Left lobe of liver (tissue), 2 donors: ENCODE results near the gene GPN2. TPM values are rescaled to one million over a fixed set of nuclear protein-coding genes. Genes with fewer than 3 reads are reported as not detected.
"Not testable (repeated sequence)": the region's sequence is repeated elsewhere in the genome, so short reads cannot be mapped to it uniquely, and the experiment has no call there.

Experiments
- ATAC-seq: fragments of 200-7000 bp; cut with Tn5 transposase; one replicate; pipeline ENCODE4 v1.9.1; 2020; ENCODE audit warnings: mild to moderate bottlenecking, moderate library complexity
- DNase-seq: peaks from one replicate; pipeline ENCODE4 v3.0.0-alpha.2; 2020; ENCODE audit warnings: low spot score
- total RNA-seq: library from RNA; stranded (reverse); gene quantifications from one replicate; pipeline ENCODE4 v1.2.1, GENCODE V29; 2021
- donor health status: DM: no; HTN: no; CAD: no; lungs with moderate emphysema.
- donor health status: DM: no; HTN: yes; CAD: no.

Gene GPN2
- total RNA-seq, 1 donor from 2014 or later = 15.9 TPM

DNA sequence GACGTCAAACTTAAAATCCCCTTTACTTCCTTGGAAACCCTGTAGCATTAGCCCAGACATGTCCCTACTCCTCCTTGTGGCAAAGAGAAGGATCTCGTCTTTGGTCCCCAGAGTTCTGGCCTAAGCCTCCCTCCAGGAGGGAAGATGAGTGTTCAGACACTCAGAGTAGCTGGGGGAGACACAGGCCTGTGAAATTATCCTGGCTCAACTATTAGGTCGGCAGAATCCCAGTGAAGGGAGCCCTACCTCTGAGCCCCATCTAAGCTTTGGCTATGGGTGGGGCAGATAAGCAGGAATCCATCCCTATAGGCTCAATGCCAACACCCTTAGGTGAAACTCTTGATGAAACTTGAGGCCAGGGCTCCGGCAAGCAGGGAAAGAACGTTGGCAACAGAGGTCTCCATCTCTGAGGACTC lies 28.8 kb downstream of the GPN2 start:
- no peak for ATAC-seq
- no peak for DNase-seq

GRCh38 chr1:26858891-26859640 lies 31.0 kb downstream of the GPN2 start:
- DNase-seq (no peak), ATAC-seq (no peak)

DNA sequence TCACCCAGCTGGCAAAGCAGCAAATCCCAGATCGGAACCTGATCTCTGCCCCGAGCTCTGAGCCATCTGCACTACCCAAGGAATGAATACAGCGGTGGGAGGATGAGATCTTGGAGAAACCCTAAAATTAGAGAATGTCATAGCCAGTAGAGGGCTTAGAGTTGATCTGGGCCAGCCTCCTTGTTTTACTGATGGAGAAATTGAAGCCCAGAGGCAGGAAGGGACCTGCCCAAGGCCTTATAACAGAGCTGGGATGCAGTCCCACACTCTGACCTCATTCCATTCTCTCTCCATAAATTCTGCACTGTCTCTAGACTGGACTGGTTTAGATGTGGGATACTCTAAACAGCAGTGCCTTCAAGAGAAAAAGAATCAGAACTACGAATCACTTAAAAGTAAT lies 31.9 kb downstream of the GPN2 start:
- DNase-seq (no peak), ATAC-seq (no peak)

DNA sequence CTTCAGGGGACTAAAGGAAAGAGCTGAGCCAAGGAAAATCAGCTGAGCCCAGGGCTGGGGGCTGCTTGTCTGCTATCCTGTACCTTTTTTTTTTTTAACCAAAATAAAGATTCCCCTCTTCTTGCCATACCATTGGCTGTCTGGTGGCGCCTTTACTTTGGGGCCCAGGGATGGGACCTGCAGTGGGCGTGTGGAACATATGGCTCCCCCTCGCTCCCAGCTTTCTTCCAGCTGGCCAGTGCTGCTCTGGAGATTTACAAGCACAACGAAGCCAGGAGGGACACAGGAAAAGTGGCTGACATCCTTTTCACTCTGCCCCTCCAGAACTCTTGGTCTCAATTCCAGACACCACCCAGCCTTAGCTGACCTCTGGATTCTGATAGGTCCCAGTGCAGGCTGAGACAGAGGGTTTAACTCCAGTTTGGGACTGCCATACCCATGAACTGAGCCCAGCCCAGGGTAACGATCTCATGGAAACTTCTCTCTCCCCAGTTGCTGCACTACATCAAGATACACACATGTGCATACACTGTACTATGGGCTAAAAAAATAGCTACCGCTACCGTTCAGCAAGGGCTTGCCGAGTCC lies 32.5 kb downstream of the GPN2 start:
- DNase-seq = no peak
- no peak for ATAC-seq

- DNase-seq = no peak
- ATAC-seq = no peak
Measured at GRCh38 chr1:26856604-26857469, 33.2 kb downstream of the GPN2 start.

- ATAC-seq (no peak), DNase-seq (no peak)
Measured at GRCh38 chr1:26856181-26856580, 33.9 kb downstream of the GPN2 start.

GRCh38 chr1:26855636-26856035 lies 34.4 kb downstream of the GPN2 start:
- DNase-seq (no peak), ATAC-seq (no peak)

DNA sequence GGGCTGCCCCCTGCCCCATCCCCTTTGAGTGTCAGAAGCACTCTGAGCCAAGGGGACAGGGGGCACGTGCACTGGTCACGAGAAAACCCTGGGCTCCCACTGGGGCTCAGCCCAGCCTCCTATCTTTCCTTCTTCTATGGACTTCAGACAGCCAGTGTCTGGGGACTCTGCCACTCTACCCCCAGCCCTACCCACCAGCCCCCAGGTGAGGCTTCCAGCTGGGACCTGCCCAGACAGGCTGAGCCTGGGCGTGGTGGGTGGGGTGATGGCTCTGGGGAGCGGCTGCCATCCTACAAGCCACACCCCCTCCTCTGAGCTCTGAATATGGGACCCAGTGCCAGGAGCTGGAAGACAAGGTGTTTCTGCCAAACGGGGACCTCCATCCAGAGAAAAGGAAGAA lies 35.2 kb downstream of the GPN2 start:
- DNase-seq (no peak), ATAC-seq (no peak)

DNA sequence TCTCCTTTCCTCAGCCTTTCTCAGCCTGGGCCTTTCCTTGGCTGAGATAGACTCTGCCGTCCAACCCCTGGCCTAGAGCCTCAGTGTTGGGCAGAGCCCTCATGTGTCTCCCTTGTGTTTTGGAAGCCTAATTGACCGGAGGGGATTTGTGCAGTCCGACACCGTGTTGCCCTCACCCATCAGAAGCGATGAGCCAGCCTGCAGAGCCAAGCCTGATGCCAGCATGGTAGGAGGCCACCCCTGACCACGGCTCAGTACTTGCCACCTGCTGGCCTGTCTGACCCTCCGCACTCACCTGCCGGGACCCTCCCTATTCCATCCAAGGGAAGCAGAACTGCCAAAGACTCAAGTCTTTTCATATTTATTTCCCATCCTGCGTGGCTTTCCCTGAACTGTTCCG lies 36.5 kb downstream of the GPN2 start:
- DNase-seq = no peak
- ATAC-seq = no peak

GRCh38 chr1:26853156-26853555 lies 36.9 kb downstream of the GPN2 start:
- peak; percentile 86 for DNase-seq
- ATAC-seq = peak; percentile 90

- DNase-seq = no peak
- ATAC-seq = no peak
Measured at GRCh38 chr1:26852701-26853100, 37.4 kb downstream of the GPN2 start.

DNA sequence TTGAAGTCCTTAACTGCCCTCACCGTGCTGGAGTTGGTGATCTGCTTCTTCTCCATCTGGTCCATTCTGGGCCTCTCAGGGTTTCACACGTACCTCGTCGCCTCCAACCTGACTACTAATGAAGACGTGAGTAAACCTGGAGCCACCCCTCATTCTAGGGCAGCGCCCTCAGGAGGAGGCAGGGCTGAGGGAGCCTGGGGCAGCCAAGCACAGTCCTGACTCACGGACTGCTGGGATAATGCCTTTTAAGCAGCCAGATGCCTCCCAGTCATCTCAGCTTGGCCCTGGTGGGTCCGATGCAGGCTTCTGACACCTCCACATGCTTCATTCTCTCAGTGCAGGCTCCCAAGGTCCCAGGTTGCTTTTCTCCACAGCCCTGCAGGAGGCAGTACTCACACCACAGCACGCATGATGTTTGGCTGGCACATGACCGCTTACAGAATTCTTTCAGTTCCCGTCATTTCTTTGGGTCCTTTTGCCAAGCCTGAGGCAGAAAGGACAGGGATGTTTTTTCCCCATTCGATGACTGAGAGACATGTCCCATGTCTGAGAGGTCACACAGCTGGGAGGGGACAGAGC lies 38.9 kb downstream of the GPN2 start:
- ATAC-seq (no peak), DNase-seq (no peak)

DNA sequence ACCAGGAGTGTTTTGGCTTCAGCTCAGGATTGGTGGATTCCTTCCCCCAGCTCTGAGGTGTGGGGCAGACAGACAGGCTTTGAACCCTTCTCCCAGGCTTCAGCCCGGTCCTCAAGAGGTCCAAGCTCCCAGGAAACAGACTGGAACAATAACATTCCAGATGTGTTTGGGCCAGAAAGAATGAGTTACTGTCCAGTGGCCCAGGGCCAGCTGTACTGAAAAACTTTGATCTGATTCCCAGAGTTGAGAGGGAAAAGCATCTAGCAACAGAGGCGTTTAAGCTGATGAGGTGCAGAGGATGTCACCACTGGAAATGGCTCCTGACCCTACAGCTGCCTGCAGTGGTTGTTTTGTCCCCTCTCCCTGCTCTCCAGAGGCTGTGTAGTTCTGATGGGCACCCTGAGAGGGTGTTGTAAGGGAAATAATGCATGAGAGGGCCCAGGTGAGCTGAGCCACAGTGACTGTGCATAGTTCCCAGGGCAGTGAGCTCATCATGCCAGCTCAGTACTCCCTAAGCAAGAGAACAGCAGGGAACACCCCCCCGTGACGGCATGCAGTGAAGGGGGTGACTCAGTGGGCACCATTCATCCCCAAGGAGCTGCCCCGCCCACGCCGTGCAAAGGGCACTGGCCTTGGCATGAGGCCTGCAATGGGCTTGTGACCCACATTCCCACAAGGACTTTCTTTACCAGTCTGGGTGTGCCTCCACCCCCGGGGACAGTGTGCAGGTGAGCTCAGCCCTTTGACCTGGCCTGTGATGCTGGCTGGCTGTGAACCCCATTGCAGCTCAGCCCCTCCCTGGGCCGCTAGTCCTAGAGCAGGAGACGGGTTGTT lies 40.9 kb downstream of the GPN2 start:
- DNase-seq = peak; percentile 63
- ATAC-seq = peak; percentile 65

- ATAC-seq = no peak
- no peak for DNase-seq
Measured at GRCh38 chr1:26848499-26848898, 41.6 kb downstream of the GPN2 start.

GRCh38 chr1:26847826-26848225 lies 42.3 kb downstream of the GPN2 start:
- ATAC-seq, DNase-seq: not testable (repeated sequence)

GRCh38 chr1:26844424-26845196 lies 45.5 kb downstream of the GPN2 start:
- DNase-seq (no peak), ATAC-seq (no peak)

- ATAC-seq (peak; percentile 51), DNase-seq (no peak)
Measured at GRCh38 chr1:26839779-26840178, 50.3 kb downstream of the GPN2 start.

DNA sequence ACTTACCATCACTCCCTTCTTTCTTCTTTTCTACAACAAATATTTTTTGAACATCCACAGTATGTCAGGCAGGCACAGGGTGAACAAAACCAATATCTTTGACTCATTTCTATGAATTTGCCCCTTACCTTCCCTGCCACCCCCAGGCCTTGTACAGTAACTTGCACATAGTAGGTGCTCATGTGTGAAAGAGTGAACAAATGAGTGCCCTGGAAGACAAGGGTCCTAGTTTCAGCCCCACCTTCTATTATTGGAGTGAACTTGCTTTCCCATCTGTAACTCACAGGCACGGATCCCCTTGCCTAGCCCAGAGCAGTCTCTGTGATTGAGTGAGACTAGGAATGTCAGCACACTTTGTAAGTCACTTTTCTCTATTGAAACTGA lies 50.8 kb downstream of the GPN2 start:
- DNase-seq (no peak), ATAC-seq (no peak)

- DNase-seq = no peak
- ATAC-seq = peak; percentile 57
Measured at GRCh38 chr1:26838474-26839338, 51.4 kb downstream of the GPN2 start.
